ENCODE data around the gene JOSD1. TPM values are rescaled to one million over a fixed set of nuclear protein-coding genes. Genes with fewer than 3 reads are reported as not detected.

JOSD1 gene
- total RNA-seq, 4 donors from 2014 or later: 25.1 to 50.5 (median 42.4) TPM

DNA sequence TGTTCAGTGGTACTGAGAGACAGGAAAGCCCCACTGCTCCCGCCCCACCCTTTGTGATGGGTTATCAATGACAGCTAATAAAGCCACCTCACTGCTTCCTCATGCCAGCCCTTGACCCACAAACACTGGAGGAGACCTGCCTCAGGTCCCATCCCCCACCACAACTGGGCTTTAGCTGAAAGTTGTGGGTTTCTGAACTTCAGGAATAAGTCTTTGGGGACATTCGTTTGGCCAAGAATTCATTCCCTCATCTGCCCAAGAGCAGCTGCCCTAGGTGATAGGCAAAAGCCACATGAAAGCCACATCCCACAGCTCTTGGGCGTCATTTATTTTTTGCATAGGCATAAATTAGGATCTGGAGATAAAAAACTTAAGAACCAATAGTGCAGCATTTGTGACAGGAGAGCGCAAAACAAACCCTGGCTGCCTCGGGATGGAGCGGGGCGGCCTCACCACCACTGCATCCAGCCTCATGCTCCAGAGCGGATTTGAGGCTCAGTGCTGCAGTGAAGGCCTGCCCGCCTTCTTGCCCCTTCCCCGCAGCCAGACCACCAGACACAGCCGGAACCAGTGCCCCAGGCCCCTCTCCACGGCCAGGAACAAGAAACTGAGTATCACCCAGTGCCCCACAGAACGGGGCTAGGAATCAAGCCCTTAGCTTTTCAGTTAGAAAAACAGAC is 33.8 kb upstream of the JOSD1 start:
- Histone ChIP-seq H3K27ac (peak overlapping the region; percentile 83 to 92 (median 88)), H3K9me3 (no peaks in the 10 kb centered on the region), H3K27me3 (no peaks in the 10 kb centered on the region), H3K36me3 (peaks cover 8 to 60% of the 10 kb centered on the region in 2 donors), H3K4me3 (peak overlapping the region in 1 of 4 donors; percentile 23), H3K4me1 (peaks cover 38 to 46% of the 10 kb centered on the region in 2 donors)
- intact Hi-C loops (cut with DNase I; ENCODE audit: low total_unique reads) (loop anchor here (1.0 to 10.0 kb wide), 3 partner anchors 17 to 230 kb away; partner anchors contain the start of gene DDX17), in situ Hi-C loops (cut with MboI; ENCODE audit: low sequenced_read_pairs in 4 of 4) (no loop called here)
- ATAC-seq (no peak), DNase-seq (no peak)
- TF ChIP-seq, protein P1, sequence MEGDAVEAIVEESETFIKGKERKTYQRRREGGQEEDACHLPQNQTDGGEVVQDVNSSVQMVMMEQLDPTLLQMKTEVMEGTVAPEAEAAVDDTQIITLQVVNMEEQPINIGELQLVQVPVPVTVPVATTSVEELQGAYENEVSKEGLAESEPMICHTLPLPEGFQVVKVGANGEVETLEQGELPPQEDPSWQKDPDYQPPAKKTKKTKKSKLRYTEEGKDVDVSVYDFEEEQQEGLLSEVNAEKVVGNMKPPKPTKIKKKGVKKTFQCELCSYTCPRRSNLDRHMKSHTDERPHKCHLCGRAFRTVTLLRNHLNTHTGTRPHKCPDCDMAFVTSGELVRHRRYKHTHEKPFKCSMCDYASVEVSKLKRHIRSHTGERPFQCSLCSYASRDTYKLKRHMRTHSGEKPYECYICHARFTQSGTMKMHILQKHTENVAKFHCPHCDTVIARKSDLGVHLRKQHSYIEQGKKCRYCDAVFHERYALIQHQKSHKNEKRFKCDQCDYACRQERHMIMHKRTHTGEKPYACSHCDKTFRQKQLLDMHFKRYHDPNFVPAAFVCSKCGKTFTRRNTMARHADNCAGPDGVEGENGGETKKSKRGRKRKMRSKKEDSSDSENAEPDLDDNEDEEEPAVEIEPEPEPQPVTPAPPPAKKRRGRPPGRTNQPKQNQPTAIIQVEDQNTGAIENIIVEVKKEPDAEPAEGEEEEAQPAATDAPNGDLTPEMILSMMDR (IDR thresholded peaks at IDR 0.05 in 4 of 5, conservative IDR thresholded peaks at IDR 0.05 in 1 of 5): no peak
- TF ChIP-seq POLR2A (IDR thresholded peaks at IDR 0.05): no peak

DNA sequence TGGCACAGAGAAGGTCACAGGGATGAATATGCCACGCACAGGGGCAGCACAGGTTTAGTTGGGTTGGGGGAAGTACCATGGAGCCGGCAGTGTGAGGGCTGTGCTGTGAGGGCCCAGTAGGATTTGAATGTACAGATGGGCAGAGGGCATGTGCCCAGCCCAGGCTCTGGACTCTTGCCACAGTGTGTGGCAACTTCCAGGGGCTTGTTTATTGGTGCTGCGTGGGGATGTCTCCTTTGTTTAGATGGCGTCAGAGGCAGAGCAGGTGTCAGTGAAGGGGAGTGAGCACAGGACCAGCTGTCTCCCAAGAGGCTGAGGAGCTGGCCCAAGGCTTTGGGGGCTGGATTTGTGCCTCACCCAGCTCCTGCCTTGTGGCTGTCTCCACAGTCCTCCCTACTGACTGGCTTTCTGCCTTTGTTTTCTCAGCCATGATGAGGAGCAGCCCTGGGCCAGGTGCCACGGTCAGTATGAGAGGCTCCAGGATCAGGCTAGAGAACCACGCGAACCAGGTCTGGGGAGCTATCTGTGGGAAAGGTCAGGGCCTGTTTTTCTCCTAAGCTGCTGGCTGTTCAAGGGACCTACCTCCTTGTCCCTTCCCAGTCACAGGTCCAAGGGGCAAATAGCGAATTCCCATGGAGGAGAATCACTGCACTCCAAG is 33.1 kb upstream of the JOSD1 start:
- TF ChIP-seq, protein P1 (IDR thresholded peaks at IDR 0.05 in 4 of 5, conservative IDR thresholded peaks at IDR 0.05 in 1 of 5): no peak
- peak; percentile 30 to 48 for TF ChIP-seq POLR2A (IDR thresholded peaks at IDR 0.05)
- in situ Hi-C loops (cut with MboI; ENCODE audit: low sequenced_read_pairs in 4 of 4): no loop called here
- H3K36me3 ChIP-seq: peaks cover 4 to 60% of the 10 kb centered on the region in 2 donors
- intact Hi-C loops (cut with DNase I; ENCODE audit: low total_unique reads): loop anchor here (1.0 to 10.0 kb wide), 5 partner anchors 15 to 229 kb away; partner anchors contain the start of gene DDX17
- H3K27ac ChIP-seq: peak overlapping the region; percentile 83 to 92 (median 88)
- no peaks in the 10 kb centered on the region for H3K9me3 ChIP-seq
- DNase-seq (peak; percentile 92 to 98), ATAC-seq (peak; percentile 81 to 87)
- H3K4me1 ChIP-seq: peaks cover 38 to 39% of the 10 kb centered on the region in 2 donors
- H3K4me3 ChIP-seq: no peak overlapping the region
- H3K27me3 ChIP-seq: no peaks in the 10 kb centered on the region

DNA sequence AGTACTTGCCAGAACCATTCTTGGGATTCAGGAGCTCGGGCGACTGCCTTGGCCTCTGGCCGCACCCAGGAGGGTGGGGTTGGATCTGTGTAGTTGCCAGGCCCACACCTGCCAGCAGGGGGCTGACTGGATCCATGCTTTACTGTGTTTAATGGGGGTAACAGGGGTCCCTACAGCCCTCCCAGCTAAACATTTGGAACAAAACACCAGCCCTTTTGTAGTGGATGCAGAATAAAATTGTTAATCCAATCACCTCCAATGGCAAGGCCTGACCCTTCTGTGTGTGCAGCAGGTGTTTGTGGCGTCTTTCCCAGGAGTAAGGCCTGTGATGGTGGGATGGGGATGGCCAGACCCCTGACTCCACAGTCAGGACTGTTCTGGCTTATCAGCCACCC is 32.6 kb upstream of the JOSD1 start:
- ATAC-seq (peak; percentile 18 to 22), DNase-seq (no peak)
- in situ Hi-C loops (cut with MboI; ENCODE audit: low sequenced_read_pairs in 4 of 4) (no loop called here), intact Hi-C loops (cut with DNase I; ENCODE audit: low total_unique reads) (loop anchor here (1.0 to 10.0 kb wide), 3 partner anchors 15 to 229 kb away; partner anchors contain the start of gene DDX17)
- Histone ChIP-seq H3K9me3 (no peaks in the 10 kb centered on the region), H3K27me3 (no peaks in the 10 kb centered on the region), H3K36me3 (peaks cover 2 to 60% of the 10 kb centered on the region in 2 donors), H3K27ac (peak overlapping the region; percentile 83 to 92 (median 88)), H3K4me3 (no peak overlapping the region), H3K4me1 (peaks cover 38% of the 10 kb centered on the region in 2 donors)
- no peak for TF ChIP-seq POLR2A (IDR thresholded peaks at IDR 0.05)
- TF ChIP-seq, protein P1 (IDR thresholded peaks at IDR 0.05 in 4 of 5, conservative IDR thresholded peaks at IDR 0.05 in 1 of 5): peak; percentile 62 to 86 (median 71)

DNA sequence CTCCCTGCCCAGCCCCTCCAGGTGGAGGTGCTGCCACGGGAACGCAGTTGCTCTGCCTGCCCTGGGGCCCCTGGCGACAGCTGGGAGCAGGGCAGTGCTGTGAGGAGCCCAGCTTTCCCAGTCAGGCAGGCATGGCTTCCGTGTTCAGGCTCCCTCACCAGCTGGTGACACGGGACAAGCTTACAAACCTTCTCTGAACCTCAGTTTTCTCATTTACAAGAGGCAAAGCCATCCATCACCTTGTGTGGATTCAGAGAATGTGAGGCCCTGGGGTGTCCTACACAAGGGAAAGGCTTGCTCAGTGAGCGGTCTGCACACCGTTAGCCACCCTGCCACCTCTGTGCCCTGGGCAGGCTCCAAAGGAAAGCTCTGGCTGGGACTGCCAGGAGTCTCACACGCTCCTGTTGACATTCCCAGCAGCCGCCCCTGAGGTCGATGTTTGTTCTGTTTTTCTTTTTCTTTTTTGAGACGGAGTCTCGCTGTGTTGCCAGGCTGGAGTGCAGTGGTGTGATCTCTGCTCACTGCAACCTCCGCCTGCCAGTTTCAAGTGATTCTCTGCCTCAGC is 31.6 kb upstream of the JOSD1 start:
- intact Hi-C loops (cut with DNase I; ENCODE audit: low total_unique reads): loop anchor here (2.0 to 10.0 kb wide), 2 partner anchors 14 to 228 kb away; partner anchors contain the start of gene DDX17
- TF ChIP-seq POLR2A (IDR thresholded peaks at IDR 0.05): no peak
- TF ChIP-seq, protein P1 (IDR thresholded peaks at IDR 0.05 in 4 of 5, conservative IDR thresholded peaks at IDR 0.05 in 1 of 5): no peak

More for the DNA sequence above, 31.6 kb upstream of the JOSD1 start:
- peak overlapping the region; percentile 83 to 92 (median 88) for H3K27ac ChIP-seq
- no peaks in the 10 kb centered on the region for H3K9me3 ChIP-seq
- H3K4me1 ChIP-seq: peaks cover 38% of the 10 kb centered on the region in 2 donors
- H3K36me3 ChIP-seq: peaks cover 6 to 60% of the 10 kb centered on the region in 2 donors
- H3K27me3 ChIP-seq: no peaks in the 10 kb centered on the region
- DNase-seq: peak in 1 of 2 donors; percentile 38
- H3K4me3 ChIP-seq: no peak overlapping the region
- in situ Hi-C loops (cut with MboI; ENCODE audit: low sequenced_read_pairs in 4 of 4): no loop called here
- peak in 1 of 2 donors; percentile 17 for ATAC-seq
